Gastrocnemius medialis (tissue), 4 donors: Measurements from ENCODE around the gene FNDC3B. TPM values are rescaled to one million over a fixed set of nuclear protein-coding genes. Genes with fewer than 3 reads are reported as not detected.

Experiments used
- ATAC-seq, 2 donors: fragments of 150-250 bp; one replicate each; pipeline ENCODE4 v1.9.1; 2016
- DNase-seq, 2 donors: peaks; one replicate each; pipeline ENCODE4 v3.0.0-alpha.2; 2019
- H3K27ac ChIP-seq, 4 donors: fragments of 200-600 bp; sonication (generic); 1 replicate in 1 of 4; 2 replicates in 3 of 4; pipeline ENCODE4 v1.5.1; 2016 to 2018; ENCODE audit warnings: mild to moderate bottlenecking in 2 of 4, moderate library complexity in 1 of 4
- H3K27me3 ChIP-seq, 3 donors: fragments of 200-600 bp; sonication (generic) in 2 of 3; 1 replicate in 1 of 3; 2 replicates in 2 of 3; pipeline versions ENCODE4 v1.5.1 to v1.6.0; 2016 to 2019; ENCODE audit warnings: mild to moderate bottlenecking in 1 of 3, moderate library complexity in 1 of 3
- H3K36me3 ChIP-seq, 2 donors: fragments of 200-600 bp; sonication (generic) in 1 of 2; one replicate each; pipeline ENCODE4 v1.5.1; 2017 to 2018
- H3K4me1 ChIP-seq, 2 donors: fragments of 200-600 bp; sonication (generic) in 1 of 2; one replicate each; pipeline ENCODE4 v1.5.1; 2016 to 2017; ENCODE audit warnings: mild to moderate bottlenecking in 2 of 2
- H3K4me3 ChIP-seq, 4 donors: fragments of 200-600 bp; sonication (generic) in 3 of 4; 1 replicate in 1 of 4; 2 replicates in 3 of 4; pipeline ENCODE4 v1.5.1; 2016 to 2019; ENCODE audit warnings: mild to moderate bottlenecking in 2 of 4
- H3K9me3 ChIP-seq, 3 donors: fragments of 200-600 bp; sonication (generic) in 2 of 3; 1 replicate in 1 of 3; 2 replicates in 2 of 3; pipeline ENCODE4 v1.5.1; 2016 to 2019
- POLR2A ChIP-seq, 2 donors: fragments of 450-650 bp; IDR thresholded peaks; one replicate each; pipeline ENCODE4 v1.6.1; 2017; ENCODE audit warnings: antibody characterized with exemption in 2 of 2, mild to moderate bottlenecking in 2 of 2, moderate library complexity in 2 of 2
- in situ Hi-C, 4 donors: fragments of 200-750 bp; cut with MboI; loops; one replicate each; pipeline versions ENCODE4 v1.15.0 to v1.8.0; 2017; ENCODE audit warnings: low sequenced_read_pairs in 4 of 4
- intact Hi-C: fragments of 100-400 bp; cut with DNase I; formaldehyde crosslinking; loops from one replicate; pipeline ENCODE4 v1.15.1; 2023; ENCODE audit warnings: low total_unique reads
- total RNA-seq, 4 donors: library from RNA; depleted of rRNA; stranded (reverse); fragments of >200 nt; gene quantifications; one replicate each; pipeline versions ENCODE4 v1.1.0 to v1.2.3, GENCODE V29; 2016
- TF ChIP-seq, protein P1 (sequence below), 5 experiments: fragments of 450-650 bp in 3 of 5; fragments of 200-600 bp in 2 of 5; sonication (generic) in 2 of 5; IDR thresholded peaks in 4 of 5; conservative IDR thresholded peaks in 1 of 5; 1 replicate in 4 of 5; 2 replicates in 1 of 5; pipeline ENCODE4 v1.5.1; 2016 to 2019; ENCODE audit warnings: antibody characterized with exemption in 5 of 5, mild to moderate bottlenecking in 3 of 5, moderate library complexity in 3 of 5

Gene FNDC3B
- total RNA-seq, 4 donors from 2014 or later, result 42.5 to 110 (median 74.2) TPM

DNA sequence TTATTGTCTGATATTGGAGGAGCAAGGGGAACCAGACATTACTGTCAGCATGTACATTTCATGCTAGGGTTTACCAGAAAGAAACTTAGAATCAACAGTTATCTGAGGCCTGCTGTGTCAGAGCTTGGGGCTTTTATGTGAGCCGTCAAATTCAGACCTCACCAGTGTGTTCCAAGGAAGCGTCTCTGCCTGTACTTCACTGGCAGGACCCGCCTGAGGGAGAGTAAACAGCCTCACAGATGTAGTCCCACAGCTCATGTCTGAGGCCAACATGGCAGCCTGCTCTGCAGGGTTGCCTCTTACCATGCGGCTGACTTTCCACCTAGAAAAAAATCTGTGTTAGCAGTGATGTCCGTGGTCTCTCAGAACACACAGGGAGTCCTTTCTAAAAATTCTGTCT lies 334.5 kb downstream of the FNDC3B start:
- TF ChIP-seq POLR2A (IDR thresholded peaks at IDR 0.05), result no peak
- TF ChIP-seq, protein P1, sequence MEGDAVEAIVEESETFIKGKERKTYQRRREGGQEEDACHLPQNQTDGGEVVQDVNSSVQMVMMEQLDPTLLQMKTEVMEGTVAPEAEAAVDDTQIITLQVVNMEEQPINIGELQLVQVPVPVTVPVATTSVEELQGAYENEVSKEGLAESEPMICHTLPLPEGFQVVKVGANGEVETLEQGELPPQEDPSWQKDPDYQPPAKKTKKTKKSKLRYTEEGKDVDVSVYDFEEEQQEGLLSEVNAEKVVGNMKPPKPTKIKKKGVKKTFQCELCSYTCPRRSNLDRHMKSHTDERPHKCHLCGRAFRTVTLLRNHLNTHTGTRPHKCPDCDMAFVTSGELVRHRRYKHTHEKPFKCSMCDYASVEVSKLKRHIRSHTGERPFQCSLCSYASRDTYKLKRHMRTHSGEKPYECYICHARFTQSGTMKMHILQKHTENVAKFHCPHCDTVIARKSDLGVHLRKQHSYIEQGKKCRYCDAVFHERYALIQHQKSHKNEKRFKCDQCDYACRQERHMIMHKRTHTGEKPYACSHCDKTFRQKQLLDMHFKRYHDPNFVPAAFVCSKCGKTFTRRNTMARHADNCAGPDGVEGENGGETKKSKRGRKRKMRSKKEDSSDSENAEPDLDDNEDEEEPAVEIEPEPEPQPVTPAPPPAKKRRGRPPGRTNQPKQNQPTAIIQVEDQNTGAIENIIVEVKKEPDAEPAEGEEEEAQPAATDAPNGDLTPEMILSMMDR (IDR thresholded peaks at IDR 0.05 in 4 of 5, conservative IDR thresholded peaks at IDR 0.05 in 1 of 5), result no peak
- intact Hi-C loops, result no loop called here
- Histone ChIP-seq H3K27ac (no peak overlapping the region), H3K4me3 (no peak overlapping the region), H3K27me3 (no peaks in the 10 kb centered on the region), H3K4me1 (peaks cover 32 to 42% of the 10 kb centered on the region in 2 donors), H3K36me3 (peaks cover under 1 to 21% of the 10 kb centered on the region in 2 donors), H3K9me3 (no peaks in the 10 kb centered on the region)
- DNase-seq, result no peak
- ATAC-seq, result no peak
- in situ Hi-C loops, result no loop called here

DNA sequence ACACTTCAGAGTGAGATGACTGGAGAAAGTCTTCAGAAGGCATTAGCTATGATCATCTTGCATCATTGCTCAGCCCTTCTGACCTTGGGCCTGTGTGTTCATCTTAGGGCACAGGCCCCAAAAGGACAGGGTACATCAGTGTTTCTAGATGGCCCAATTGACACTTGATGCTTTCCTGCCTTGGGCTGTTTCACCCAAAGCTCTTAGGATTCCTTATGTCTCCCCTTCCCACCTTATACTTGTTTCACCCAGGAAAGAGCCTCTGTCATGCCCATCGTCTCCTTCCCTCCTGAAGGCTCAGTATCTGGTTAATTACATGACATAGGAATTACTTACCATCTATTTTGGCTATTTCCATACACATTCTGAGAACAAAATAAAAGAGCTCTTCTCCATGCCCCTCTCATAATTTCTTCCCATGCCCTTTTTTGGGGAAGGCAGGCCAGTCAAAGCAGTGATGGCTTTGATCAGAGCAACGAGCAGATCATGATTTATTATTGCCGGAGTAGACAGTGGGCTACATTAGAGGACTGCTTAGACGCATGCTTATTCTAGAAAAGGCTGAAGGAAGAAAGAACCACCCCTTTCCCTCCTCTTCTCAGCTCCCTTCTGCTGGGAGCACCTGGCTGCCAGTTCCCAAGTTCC lies 335.9 kb downstream of the FNDC3B start:
- intact Hi-C loops (no loop called here), in situ Hi-C loops (no loop called here)
- no peaks in the 10 kb centered on the region for H3K27me3 ChIP-seq
- H3K9me3 ChIP-seq, result no peaks in the 10 kb centered on the region
- ATAC-seq, result no peak
- DNase-seq, result no peak
- peaks cover 7 to 35% of the 10 kb centered on the region in 2 donors for H3K36me3 ChIP-seq
- no peak overlapping the region for H3K27ac ChIP-seq
- TF ChIP-seq, protein P1 (IDR thresholded peaks at IDR 0.05 in 4 of 5, conservative IDR thresholded peaks at IDR 0.05 in 1 of 5), result no peak
- no peak for TF ChIP-seq POLR2A (IDR thresholded peaks at IDR 0.05)
- no peak overlapping the region for H3K4me3 ChIP-seq
- peaks cover 23 to 30% of the 10 kb centered on the region in 2 donors for H3K4me1 ChIP-seq

DNA sequence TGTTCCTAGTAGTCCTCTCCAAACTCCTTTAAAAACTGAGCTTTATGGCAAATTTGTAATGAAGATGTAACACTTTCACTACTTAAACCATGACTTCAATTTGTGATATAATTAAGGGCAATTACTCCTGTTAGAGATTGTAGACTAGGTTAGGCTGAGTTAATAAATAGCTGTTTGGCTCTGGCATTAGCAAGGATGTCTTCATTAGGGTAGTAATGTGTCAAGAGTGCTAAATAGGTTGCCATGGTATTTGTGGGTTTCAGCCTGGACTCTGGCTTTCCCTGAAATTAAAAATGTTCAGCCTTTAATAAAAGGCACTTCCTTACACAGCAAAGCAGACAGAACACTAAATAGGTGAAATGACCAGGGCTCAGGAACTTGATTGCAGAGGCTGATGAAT lies 337.0 kb downstream of the FNDC3B start:
- intact Hi-C loops (no loop called here), in situ Hi-C loops (no loop called here)
- DNase-seq, result no peak
- H3K36me3 ChIP-seq, result peaks cover 12 to 43% of the 10 kb centered on the region in 2 donors
- peaks cover 12 to 19% of the 10 kb centered on the region in 2 donors for H3K4me1 ChIP-seq
- H3K27me3 ChIP-seq, result no peaks in the 10 kb centered on the region
- no peak overlapping the region for H3K4me3 ChIP-seq
- no peak overlapping the region for H3K27ac ChIP-seq
- no peaks in the 10 kb centered on the region for H3K9me3 ChIP-seq
- no peak for ATAC-seq
- TF ChIP-seq POLR2A (IDR thresholded peaks at IDR 0.05), result no peak
- TF ChIP-seq, protein P1 (IDR thresholded peaks at IDR 0.05 in 4 of 5, conservative IDR thresholded peaks at IDR 0.05 in 1 of 5), result no peak

DNA sequence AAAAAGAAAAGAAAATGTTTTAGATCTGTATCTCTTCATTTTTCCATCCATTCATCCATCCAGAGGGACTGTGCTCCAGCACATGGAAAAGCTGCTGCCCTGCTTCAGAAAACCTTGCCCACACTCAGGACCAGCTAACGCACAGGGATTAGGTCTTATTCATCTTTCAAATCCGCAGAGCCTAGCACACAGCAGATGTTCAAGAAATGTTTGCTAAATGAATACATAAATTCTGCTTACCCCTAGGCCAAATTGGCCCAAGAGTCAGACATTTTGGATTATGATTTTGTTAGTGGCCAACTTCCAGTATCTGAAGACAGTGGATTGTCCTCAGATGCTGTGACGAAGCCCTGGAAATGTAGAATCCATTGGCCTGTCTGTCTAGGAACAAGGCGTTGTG lies 337.5 kb downstream of the FNDC3B start:
- Histone ChIP-seq H3K27ac (no peak overlapping the region), H3K36me3 (peaks cover 12 to 45% of the 10 kb centered on the region in 2 donors), H3K27me3 (no peaks in the 10 kb centered on the region), H3K4me3 (no peak overlapping the region), H3K4me1 (peaks cover 7 to 14% of the 10 kb centered on the region in 2 donors), H3K9me3 (no peaks in the 10 kb centered on the region)
- in situ Hi-C loops, result no loop called here
- DNase-seq, result no peak
- intact Hi-C loops, result no loop called here
- ATAC-seq, result no peak
- TF ChIP-seq, protein P1 (IDR thresholded peaks at IDR 0.05 in 4 of 5, conservative IDR thresholded peaks at IDR 0.05 in 1 of 5), result no peak
- no peak for TF ChIP-seq POLR2A (IDR thresholded peaks at IDR 0.05)

DNA sequence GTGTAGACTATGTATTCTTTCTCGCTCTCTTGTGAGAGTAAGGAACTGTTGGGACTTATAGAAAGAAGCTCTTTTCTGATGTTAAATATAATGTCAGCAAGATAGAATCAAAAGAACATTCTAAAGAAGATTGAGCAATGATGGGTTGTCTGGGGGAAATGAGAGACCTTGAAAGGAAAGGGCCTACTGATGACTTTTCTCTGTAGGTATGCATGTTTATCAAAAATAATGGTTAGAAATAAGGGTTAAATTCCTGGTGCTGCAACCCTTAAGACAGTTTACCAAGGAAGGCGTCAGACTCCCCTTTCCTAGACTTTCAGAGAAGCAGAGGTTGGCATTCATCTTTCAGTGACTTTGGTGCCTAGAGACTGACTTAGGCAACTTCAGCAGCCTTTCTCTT lies 339.1 kb downstream of the FNDC3B start:
- ATAC-seq (peak in 1 of 2 donors; percentile 14), DNase-seq (no peak)
- no peak overlapping the region for H3K27ac ChIP-seq
- no peak overlapping the region for H3K4me3 ChIP-seq
- intact Hi-C loops, result no loop called here
- in situ Hi-C loops, result no loop called here
- H3K36me3 ChIP-seq, result peaks cover 12 to 45% of the 10 kb centered on the region in 2 donors
- H3K4me1 ChIP-seq, result peaks cover 3 to 6% of the 10 kb centered on the region in 2 donors
- no peak for TF ChIP-seq POLR2A (IDR thresholded peaks at IDR 0.05)
- TF ChIP-seq, protein P1 (IDR thresholded peaks at IDR 0.05 in 4 of 5, conservative IDR thresholded peaks at IDR 0.05 in 1 of 5), result no peak
- H3K9me3 ChIP-seq, result no peaks in the 10 kb centered on the region
- H3K27me3 ChIP-seq, result no peaks in the 10 kb centered on the region
